ENCODE data around the gene TMEM11.

The TMEM11 gene

GRCh38 chr17:21177854-21178600 is 35.9 kb downstream of the TMEM11 start:
- no peak for DNase-seq

DNA sequence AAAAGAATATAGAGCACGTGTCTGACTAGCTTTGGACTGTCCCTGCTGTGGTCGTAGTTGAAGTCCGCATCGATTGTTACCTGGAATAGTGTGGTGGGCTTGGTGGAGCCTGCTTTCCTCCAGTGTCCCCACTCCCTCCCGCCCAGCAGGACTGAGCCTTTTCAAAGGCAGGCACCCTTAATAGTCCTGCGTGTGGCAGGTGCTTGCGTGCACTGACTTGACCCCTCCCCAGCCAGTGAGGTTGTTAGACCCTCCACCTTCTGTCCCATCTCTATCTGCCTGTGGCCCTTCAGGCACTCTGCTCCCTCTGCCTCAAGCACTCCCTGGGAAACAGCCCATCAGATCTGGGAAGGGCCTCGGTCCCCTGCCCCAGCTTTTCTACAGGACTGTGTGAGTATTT is 36.6 kb downstream of the TMEM11 start:
- no peak for DNase-seq

DNA sequence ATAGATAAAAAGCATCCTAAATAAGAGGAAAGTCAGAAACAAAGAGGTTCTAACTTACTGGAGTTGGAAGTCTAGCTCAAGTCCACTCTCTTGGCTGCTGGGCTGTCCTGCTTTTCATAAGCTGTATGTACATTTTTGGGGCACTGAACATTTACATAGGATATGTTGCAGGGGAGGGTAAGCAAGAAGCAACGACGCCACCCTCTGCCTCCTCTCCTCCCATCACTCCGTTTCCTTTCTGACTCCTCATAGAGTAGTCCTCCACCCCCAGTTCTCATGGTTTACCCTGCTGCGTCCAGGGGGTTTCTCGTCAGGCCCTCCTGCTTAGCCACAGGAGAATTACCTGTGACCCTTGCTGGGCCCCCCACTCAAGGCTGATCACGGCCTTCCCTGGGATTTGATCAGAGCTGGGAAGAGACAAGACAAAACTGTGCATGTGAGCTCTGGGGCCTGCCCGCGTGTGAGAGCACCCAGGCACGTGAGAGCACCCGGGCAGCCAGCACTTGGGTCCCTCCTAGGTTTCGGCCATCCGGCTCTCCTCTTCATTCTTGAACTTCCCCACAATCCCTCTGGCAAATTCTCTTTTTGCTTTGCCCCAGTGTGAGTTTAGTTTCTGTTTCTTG is 37.1 kb downstream of the TMEM11 start:
- DNase-seq = no peak

GRCh38 chr17:21174713-21175112 is 39.2 kb downstream of the TMEM11 start:
- DNase-seq = no peak

DNA sequence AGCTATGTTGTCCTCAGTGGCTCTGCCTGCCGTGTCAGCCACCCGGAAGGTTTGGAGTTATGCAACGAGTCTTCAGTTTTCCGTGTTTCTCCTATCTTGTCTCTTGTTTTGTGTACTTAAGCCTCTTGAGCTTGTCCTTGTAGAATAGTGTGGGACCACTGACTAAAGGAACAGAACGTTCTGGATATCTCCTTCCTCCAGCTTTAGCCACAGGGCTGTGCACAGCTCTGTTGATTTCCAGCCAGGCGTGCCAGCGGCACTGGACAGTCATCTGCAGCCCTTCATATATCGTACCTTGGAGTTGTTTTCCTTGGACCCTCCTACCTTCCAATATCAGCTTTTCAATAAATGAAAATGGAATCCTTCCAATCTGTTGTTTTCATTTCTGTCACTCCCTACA is 39.8 kb downstream of the TMEM11 start:
- no peak for DNase-seq

DNA sequence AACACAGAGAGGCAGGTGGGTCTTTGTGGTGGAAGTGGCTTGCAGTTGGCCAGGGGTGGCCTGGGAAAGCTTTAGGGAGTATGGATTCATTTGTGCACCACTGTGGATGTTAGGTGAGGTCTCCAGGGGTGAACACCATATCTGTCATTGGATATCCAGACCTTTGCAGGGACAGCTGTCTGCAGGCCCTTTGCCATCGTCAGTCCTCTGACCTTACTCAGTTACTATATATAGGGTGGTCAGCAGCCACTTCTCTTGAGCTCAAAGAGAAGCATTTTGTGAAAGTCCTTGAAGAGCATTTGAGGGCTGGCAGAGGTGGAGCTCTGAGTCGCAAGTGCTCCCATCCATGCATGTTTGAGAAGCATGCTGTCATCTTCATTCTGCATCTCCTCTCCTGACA is 40.4 kb downstream of the TMEM11 start:
- DNase-seq = no peak

- DNase-seq = no peak
These were observed 41.1 kb downstream of the TMEM11 start for GRCh38 chr17:21172846-21173245.

DNA sequence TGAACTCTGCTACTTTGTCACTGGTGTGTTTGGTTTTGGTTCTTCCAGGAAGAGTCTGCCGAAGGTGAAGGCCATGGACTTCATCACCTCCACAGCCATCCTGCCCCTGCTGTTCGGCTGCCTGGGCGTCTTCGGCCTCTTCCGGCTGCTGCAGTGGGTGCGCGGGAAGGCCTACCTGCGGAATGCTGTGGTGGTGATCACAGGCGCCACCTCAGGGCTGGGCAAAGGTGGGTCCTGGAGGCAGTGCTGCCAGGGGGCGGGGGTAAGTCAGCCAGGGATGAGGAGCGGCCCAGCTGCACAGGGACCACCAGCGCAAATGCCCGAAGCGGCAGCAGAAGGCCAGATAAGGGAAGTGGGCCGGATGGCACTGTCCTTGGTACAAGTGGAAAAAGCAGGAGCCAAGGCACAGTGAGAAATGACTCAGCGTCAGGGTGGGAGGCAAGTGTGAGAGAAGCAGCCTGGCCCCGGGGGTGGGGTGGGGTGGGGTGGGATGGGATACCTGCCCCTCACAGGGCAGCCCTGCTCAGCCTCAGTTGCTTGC is 41.9 kb downstream of the TMEM11 start:
- DNase-seq = no peak

GRCh38 chr17:21171309-21171922 is 42.5 kb downstream of the TMEM11 start:
- no peak for DNase-seq

DNA sequence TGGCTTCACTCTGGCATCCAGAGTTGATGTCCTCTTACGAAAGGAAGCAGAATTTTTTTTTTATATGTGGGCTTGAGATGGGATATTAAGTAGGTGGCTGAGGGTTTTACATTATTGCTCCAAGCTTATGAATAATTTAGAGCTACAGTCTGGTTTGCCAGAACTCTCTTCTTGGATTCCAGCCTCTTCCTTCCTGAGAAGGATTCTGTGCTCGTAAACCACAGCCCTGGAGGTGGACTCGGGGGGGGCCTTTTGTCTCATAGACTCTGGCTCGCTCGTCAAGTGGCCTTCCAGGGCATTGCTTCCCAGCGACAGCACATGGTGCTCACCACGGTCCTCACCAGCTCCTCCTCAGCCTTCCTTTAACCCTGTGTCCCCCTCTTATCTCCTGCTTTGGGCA is 43.2 kb downstream of the TMEM11 start:
- no peak for DNase-seq

DNA sequence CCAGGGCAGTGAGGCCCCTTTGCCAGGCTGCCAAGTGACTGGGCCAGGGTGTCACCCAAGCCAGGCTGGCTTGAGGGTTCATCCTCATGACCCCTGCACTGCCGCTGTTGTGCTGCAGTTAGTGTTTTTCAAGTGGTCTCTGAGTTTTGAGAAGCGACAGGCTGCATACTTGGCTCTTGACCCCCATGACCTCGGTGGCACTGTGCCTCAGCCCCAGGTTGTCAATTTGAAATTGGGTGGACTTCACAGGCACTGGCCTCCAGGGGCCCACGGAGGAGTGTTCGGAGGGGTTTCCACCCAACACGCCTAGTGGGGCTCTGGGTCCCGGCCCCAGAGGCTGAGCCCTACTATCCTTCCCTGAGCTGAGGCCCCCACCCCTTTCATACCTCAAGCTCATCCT is 44.5 kb downstream of the TMEM11 start:
- no peak for DNase-seq

DNA sequence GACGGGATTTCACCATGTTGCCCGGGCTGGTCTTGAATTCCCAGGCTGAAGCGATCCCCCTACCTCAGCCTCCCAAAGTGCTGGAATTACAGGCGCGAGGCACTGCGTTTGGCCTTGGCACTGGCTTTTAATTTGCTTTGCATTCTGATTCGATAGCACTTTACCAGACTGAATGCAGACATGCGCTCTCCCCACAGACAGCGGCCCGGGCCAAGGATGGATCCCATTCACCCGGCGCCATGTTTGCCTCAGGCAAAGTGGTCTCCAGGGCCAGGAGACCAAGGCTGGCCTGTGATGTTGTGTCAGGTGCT is 45.5 kb downstream of the TMEM11 start:
- no peak for DNase-seq

- DNase-seq = no peak
These were observed 46.7 kb downstream of the TMEM11 start for GRCh38 chr17:21167303-21167702.

GRCh38 chr17:21166595-21167210 is 47.3 kb downstream of the TMEM11 start:
- DNase-seq = no peak

- no peak for DNase-seq
These were observed 47.9 kb downstream of the TMEM11 start for GRCh38 chr17:21165922-21166594.

- DNase-seq = no peak
These were observed 49.3 kb downstream of the TMEM11 start for GRCh38 chr17:21164620-21165019.

- DNase-seq = no peak
These were observed 49.7 kb downstream of the TMEM11 start for GRCh38 chr17:21164216-21164615.

GRCh38 chr17:21163101-21163500 is 50.9 kb downstream of the TMEM11 start:
- no peak for DNase-seq

DNA sequence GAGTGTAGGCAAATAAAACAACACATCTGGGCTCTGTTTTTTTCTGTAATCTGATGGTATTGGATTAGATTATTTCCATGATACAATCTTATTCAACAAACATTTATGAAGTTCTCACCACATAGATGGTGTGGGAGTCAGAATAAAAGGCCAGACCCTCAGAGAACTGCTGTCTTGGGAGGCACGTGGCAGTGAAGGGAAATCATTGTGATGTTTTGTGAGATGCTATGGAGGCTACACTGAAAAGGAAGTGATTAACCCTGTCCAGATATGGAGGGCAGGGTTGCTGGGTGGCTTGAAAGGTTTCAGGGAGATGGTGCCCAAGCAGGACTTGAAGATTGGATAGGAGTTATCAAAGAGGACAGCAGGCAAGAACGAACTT is 51.6 kb downstream of the TMEM11 start:
- DNase-seq = no peak

DNA sequence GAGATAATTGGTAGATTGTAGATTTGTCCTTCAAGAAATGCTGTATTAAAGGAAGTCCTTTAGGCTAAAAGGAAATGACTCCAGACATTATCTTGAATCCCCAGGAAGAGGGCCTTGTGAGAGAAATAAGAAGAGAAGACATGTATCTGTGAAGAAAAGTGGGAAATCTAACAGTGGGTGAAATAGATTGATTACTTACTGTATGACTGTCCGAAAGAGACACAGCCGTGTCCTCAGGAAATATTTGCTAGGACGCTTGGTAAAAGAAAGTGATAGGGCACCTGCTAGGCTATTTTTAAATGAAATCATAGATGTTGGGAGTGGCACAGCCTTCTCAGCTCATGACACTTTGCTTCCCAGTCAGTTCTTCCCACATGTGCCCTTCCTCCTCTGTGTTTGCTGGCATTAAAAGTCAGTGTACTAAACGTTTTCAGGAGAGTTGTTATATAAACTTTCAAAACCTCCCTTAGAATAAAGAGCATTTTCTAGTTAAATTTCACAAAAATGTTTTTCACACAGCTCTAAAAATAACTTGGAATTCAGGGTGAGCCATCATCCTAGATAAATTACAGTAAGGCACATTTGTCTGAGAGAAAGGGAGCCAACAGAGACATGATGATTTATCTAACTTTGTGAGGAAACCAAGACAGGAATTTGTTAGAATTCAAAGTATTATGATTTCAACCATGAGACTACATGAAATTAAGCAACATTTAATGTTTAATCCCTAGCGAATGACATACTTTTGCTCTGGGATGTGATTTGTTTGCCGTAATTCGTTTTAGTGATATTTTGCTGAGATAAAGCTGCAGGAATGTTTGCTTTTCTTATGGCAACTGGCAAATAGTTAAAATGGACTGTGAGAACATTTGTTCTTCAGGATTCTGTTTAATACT is 52.2 kb downstream of the TMEM11 start:
- no peak for DNase-seq

DNA sequence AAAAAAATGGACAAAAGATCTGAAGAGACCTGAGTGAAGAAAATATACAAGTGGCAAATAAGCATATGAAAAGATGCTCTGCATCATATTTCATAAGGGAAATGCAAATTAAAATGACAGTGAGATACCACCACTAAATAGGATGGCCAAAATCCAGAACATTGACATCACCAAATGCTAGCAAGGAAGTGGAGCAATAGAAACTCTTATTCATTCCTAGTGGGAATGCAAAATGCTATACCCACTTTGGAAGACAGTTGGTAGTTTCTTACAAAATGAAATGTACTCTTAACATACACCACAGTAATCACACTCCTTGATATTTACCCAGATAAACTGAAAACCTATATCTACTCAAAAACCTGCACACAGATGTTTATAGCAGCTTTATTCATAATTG is 53.6 kb downstream of the TMEM11 start:
- no peak for DNase-seq
